Mucosa of stomach (tissue), 1 donor: ENCODE results near the gene NRK.
"Not testable (repeated sequence)": the region's sequence is repeated elsewhere in the genome, so short reads cannot be mapped to it uniquely, and the experiment has no call there.

Source experiments
- H3K27me3 ChIP-seq: one replicate; pipeline ENCODE4 v1.7.0; 2013; ENCODE audit warnings: mild to moderate bottlenecking, low read length; ENCODE audit not compliant: control insufficient read depth, insufficient read depth
- H3K36me3 ChIP-seq: one replicate; pipeline ENCODE4 v1.7.0; 2013; ENCODE audit warnings: low read length; ENCODE audit not compliant: control insufficient read depth, insufficient read depth
- H3K4me1 ChIP-seq: one replicate; pipeline ENCODE4 v1.7.0; 2013; ENCODE audit warnings: mild to moderate bottlenecking, low read length; ENCODE audit not compliant: control insufficient read depth, insufficient read depth
- H3K4me3 ChIP-seq: one replicate; pipeline ENCODE4 v1.7.0; 2013; ENCODE audit warnings: low read length
- H3K9ac ChIP-seq: one replicate; pipeline ENCODE4 v1.7.0; 2013; ENCODE audit warnings: mild to moderate bottlenecking, low read length, moderate library complexity
- H3K9me3 ChIP-seq: one replicate; pipeline ENCODE4 v1.7.0; 2013; ENCODE audit warnings: mild to moderate bottlenecking, low read length, moderate library complexity; ENCODE audit not compliant: control insufficient read depth
- donor health status: Pancreatic carcinoma.

NRK gene

GRCh38 chrX:105910563-105911105, 88.3 kb downstream of the NRK start:
- H3K9me3 ChIP-seq: no peaks in the 10 kb centered on the region
- no peaks in the 10 kb centered on the region for H3K27me3 ChIP-seq
- no peak overlapping the region for H3K9ac ChIP-seq
- H3K36me3 ChIP-seq: no peaks in the 10 kb centered on the region
- no peaks in the 10 kb centered on the region for H3K4me1 ChIP-seq
- no peak overlapping the region for H3K4me3 ChIP-seq

- no peaks in the 10 kb centered on the region for H3K36me3 ChIP-seq
- H3K9me3 ChIP-seq: no peaks in the 10 kb centered on the region
- H3K9ac ChIP-seq: no peak overlapping the region
- no peak overlapping the region for H3K4me3 ChIP-seq
- H3K4me1 ChIP-seq: no peaks in the 10 kb centered on the region
- H3K27me3 ChIP-seq: no peaks in the 10 kb centered on the region
Measured at GRCh38 chrX:105945266-105945665, 122.9 kb downstream of the NRK start.

- no peaks in the 10 kb centered on the region for H3K27me3 ChIP-seq
- no peak overlapping the region for H3K4me3 ChIP-seq
- H3K4me1 ChIP-seq: no peaks in the 10 kb centered on the region
- H3K36me3 ChIP-seq: no peaks in the 10 kb centered on the region
- no peaks in the 10 kb centered on the region for H3K9me3 ChIP-seq
- no peak overlapping the region for H3K9ac ChIP-seq
Measured at GRCh38 chrX:105969487-105969886, 147.1 kb downstream of the NRK start.

- Histone ChIP-seq H3K27me3 (no peaks in the 10 kb centered on the region), H3K4me1 (no peaks in the 10 kb centered on the region), H3K9ac (no peak overlapping the region), H3K9me3 (no peaks in the 10 kb centered on the region), H3K4me3 (no peak overlapping the region), H3K36me3 (no peaks in the 10 kb centered on the region)
Measured at GRCh38 chrX:105972690-105973386, 150.5 kb downstream of the NRK start.

- H3K9me3 ChIP-seq: no peaks in the 10 kb centered on the region
Measured at GRCh38 chrX:105973387-105973739, 151.0 kb downstream of the NRK start.

GRCh38 chrX:105975382-105975781, 153.0 kb downstream of the NRK start:
- no peaks in the 10 kb centered on the region for H3K4me1 ChIP-seq
- H3K27me3 ChIP-seq: no peaks in the 10 kb centered on the region
- no peaks in the 10 kb centered on the region for H3K9me3 ChIP-seq
- no peak overlapping the region for H3K9ac ChIP-seq
- H3K36me3 ChIP-seq: no peaks in the 10 kb centered on the region
- H3K4me3 ChIP-seq: no peak overlapping the region

More at GRCh38 chrX:105973387-105973739, 151.0 kb downstream of the NRK start:
- Histone ChIP-seq H3K36me3 (no peaks in the 10 kb centered on the region), H3K4me3 (no peak overlapping the region), H3K9ac (no peak overlapping the region), H3K4me1 (no peaks in the 10 kb centered on the region), H3K27me3 (no peaks in the 10 kb centered on the region)

GRCh38 chrX:105981772-105982485, 159.6 kb downstream of the NRK start:
- Histone ChIP-seq H3K36me3 (no peaks in the 10 kb centered on the region), H3K4me3 (no peak overlapping the region), H3K9ac (no peak overlapping the region), H3K9me3 (no peaks in the 10 kb centered on the region), H3K27me3 (no peaks in the 10 kb centered on the region), H3K4me1 (no peaks in the 10 kb centered on the region)

GRCh38 chrX:105988487-105988886, 166.1 kb downstream of the NRK start:
- not testable (repeated sequence) for H3K27me3 ChIP-seq, H3K9me3 ChIP-seq, H3K4me1 ChIP-seq, H3K4me3 ChIP-seq, H3K36me3 ChIP-seq, H3K9ac ChIP-seq

- Histone ChIP-seq H3K4me1 (no peaks in the 10 kb centered on the region), H3K4me3 (no peak overlapping the region), H3K9me3 (no peaks in the 10 kb centered on the region), H3K36me3 (no peaks in the 10 kb centered on the region), H3K9ac (no peak overlapping the region), H3K27me3 (no peaks in the 10 kb centered on the region)
Measured at GRCh38 chrX:105999294-105999693, 177.0 kb downstream of the NRK start.

GRCh38 chrX:106000203-106000602, 177.9 kb downstream of the NRK start:
- H3K4me1 ChIP-seq: no peaks in the 10 kb centered on the region
- H3K36me3 ChIP-seq: no peaks in the 10 kb centered on the region
- no peak overlapping the region for H3K4me3 ChIP-seq
- no peaks in the 10 kb centered on the region for H3K9me3 ChIP-seq
- H3K27me3 ChIP-seq: no peaks in the 10 kb centered on the region
- no peak overlapping the region for H3K9ac ChIP-seq

GRCh38 chrX:106000609-106001008, 178.3 kb downstream of the NRK start:
- not testable (repeated sequence) for H3K36me3 ChIP-seq, H3K4me3 ChIP-seq, H3K27me3 ChIP-seq, H3K4me1 ChIP-seq, H3K9ac ChIP-seq, H3K9me3 ChIP-seq

- no peak overlapping the region for H3K4me3 ChIP-seq
- no peaks in the 10 kb centered on the region for H3K9me3 ChIP-seq
- no peaks in the 10 kb centered on the region for H3K4me1 ChIP-seq
- no peaks in the 10 kb centered on the region for H3K36me3 ChIP-seq
- H3K9ac ChIP-seq: no peak overlapping the region
- H3K27me3 ChIP-seq: no peaks in the 10 kb centered on the region
Measured at GRCh38 chrX:106005684-106006083, 183.3 kb downstream of the NRK start.
